Rectal smooth muscle tissue (tissue), 1 donor: Measurements from ENCODE around the gene MYO5C.

ENCODE experiments used
- H3K27ac ChIP-seq: one replicate; pipeline ENCODE4 v1.7.0; 2013; ENCODE audit warnings: low read depth, low read length, inconsistent platforms
- H3K27me3 ChIP-seq: one replicate; pipeline ENCODE4 v1.7.0; 2013; ENCODE audit warnings: low read length; ENCODE audit not compliant: control insufficient read depth, insufficient read depth
- H3K36me3 ChIP-seq: one replicate; pipeline ENCODE4 v1.7.0; 2013; ENCODE audit warnings: low read length; ENCODE audit not compliant: control insufficient read depth, insufficient read depth
- H3K4me1 ChIP-seq: one replicate; pipeline ENCODE4 v1.7.0; 2013; ENCODE audit warnings: low read length; ENCODE audit not compliant: control insufficient read depth, insufficient read depth
- H3K4me3 ChIP-seq: one replicate; pipeline ENCODE4 v1.7.0; 2013; ENCODE audit warnings: low read length
- H3K9ac ChIP-seq: one replicate; pipeline ENCODE4 v1.7.0; 2013; ENCODE audit warnings: low read length

Gene MYO5C

DNA sequence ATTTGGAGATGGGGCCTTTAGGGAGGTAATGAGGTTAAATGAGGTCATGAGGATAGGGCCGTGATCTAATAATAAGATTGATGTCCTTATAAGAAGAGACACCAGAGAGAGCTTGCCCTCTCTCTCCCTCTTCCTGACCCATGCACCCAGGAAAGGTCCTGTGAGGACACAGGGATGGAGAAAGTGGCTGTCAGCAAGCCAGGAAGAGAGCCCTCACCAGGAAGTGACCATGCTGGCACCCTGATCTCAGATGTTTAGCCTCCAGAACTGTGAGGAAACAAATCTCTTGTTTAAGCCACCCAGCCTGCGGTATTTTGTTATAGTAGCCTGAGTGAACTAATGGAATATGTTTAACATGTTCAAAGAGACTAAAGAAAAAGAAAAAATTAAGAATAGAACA, 89.2 kb downstream of the MYO5C start:
- no peaks in the 10 kb centered on the region for H3K27me3 ChIP-seq
- H3K4me1 ChIP-seq: no peaks in the 10 kb centered on the region
- no peaks in the 10 kb centered on the region for H3K36me3 ChIP-seq
- H3K9ac ChIP-seq: no peak overlapping the region
- no peak overlapping the region for H3K4me3 ChIP-seq
- H3K27ac ChIP-seq: no peak overlapping the region

DNA sequence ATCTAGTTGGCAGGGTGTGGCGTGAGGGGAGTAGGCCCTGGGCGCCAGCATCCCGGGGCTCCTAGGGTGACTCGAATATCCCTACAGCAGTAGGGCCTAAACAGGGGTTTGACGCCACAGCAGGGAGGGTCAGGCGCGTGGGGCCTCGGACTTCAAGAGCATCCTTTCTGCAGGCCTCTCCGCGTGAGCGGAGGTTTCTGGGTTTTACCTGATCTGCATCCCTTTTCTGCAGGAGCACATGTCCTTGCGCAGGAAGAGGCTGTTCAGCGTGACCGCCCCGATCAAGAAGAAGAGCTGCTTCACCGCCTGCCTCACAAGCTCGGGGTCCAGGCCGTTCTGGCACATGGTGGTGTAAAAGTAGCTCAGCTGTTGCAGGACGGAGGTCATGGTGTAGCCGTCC, 90.9 kb downstream of the MYO5C start:
- H3K9ac ChIP-seq: no peak overlapping the region
- H3K36me3 ChIP-seq: no peaks in the 10 kb centered on the region
- no peak overlapping the region for H3K27ac ChIP-seq
- H3K4me1 ChIP-seq: no peaks in the 10 kb centered on the region
- no peak overlapping the region for H3K4me3 ChIP-seq
- H3K27me3 ChIP-seq: no peaks in the 10 kb centered on the region

DNA sequence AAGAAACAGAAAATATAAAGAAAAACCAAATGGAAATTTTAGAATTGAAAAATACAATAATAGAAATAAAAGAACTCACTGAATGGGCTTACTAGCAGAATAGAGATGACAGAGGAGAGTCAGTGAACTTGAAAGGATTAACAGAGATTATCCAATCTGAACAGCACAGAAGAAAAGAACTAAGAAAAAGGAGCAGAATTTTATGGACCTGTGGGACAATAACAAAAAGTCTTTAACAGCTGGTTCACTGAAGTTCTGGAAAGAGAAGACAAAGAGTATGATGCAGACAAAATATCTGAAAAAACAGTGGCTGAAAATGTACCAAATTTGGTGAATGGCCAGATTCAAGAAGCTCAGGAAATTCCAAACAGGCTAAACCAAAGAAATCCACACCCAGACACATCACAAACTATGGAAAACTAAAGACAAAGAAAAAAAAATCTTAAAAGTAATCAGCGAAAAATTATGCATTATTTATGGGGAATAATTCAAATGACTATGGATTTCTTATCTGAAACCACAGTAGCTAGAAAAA, 94.7 kb downstream of the MYO5C start:
- no peaks in the 10 kb centered on the region for H3K27me3 ChIP-seq

DNA sequence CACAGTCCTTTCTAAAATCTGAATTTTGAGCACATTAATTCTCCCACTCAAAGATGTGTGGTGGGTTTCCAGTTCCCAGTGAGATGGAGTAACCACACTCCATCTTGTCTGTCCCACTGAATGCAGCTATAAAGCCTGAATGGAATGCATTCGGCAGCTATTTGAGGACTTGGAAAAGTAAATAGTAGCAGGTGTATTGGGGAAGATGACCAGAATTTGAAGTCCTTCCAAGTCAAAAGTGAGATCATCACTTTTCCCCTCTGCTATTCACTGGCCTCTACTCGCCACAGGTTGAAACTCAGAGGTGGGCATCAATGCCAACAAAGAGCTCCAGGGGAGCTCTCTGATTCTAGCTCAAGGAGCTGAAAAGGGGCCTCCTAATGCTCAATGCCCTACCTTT, 96.3 kb downstream of the MYO5C start:
- Histone ChIP-seq H3K27ac (no peak overlapping the region), H3K27me3 (no peaks in the 10 kb centered on the region), H3K4me3 (no peak overlapping the region), H3K4me1 (no peaks in the 10 kb centered on the region), H3K9ac (no peak overlapping the region), H3K36me3 (peaks cover 3% of the 10 kb centered on the region)

More for the DNA sequence above, 94.7 kb downstream of the MYO5C start:
- no peak overlapping the region for H3K27ac ChIP-seq
- no peak overlapping the region for H3K4me3 ChIP-seq
- H3K9ac ChIP-seq: no peak overlapping the region
- H3K36me3 ChIP-seq: peaks cover 3% of the 10 kb centered on the region
- H3K4me1 ChIP-seq: no peaks in the 10 kb centered on the region

GRCh38 chr15:52196891-52197290, 98.7 kb downstream of the MYO5C start:
- Histone ChIP-seq H3K9ac (no peak overlapping the region), H3K4me1 (no peaks in the 10 kb centered on the region), H3K27ac (no peak overlapping the region), H3K27me3 (no peaks in the 10 kb centered on the region), H3K4me3 (no peak overlapping the region), H3K36me3 (peaks cover 3% of the 10 kb centered on the region)

DNA sequence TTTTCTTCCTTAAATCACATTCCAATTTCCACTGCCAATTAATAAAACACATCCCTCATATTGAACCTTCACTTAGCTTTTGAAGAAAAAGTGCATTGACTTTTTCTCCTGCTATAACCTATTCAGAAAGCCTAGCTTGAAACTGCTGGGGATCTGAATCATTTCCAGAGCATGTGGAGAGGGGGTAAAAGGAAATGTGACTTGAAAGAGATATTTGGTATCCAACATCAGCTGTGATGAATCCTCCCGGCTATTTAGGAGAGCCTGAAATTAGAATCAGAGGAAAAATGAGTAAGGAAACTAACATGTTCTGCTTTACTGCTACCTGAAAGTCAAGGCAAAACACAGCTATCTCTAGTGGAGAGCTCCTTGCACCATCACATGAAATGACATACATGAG, 101.8 kb downstream of the MYO5C start:
- Histone ChIP-seq H3K27ac (no peak overlapping the region), H3K4me1 (no peaks in the 10 kb centered on the region)

DNA sequence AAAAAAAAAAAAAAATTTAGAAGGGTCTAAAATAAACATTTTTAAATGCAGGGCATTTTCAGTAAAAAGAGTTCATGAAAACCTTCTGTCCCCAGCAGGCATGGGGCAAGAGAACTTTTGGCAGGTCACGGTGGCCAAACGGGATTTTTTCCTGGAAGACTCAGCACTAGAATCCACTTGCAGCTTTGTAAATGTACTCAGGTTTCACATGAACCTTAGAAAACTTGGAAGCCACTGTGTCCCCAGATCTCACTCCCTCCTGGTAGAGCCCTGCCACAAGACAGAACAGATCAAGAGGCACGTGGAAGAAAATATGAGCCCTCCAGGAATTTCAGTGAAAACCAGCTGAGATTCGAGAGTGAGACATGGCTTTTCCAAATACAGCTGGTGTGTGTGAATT, 102.3 kb downstream of the MYO5C start:
- Histone ChIP-seq H3K36me3 (peaks cover 3% of the 10 kb centered on the region), H3K4me1 (no peaks in the 10 kb centered on the region), H3K27me3 (no peaks in the 10 kb centered on the region), H3K4me3 (no peak overlapping the region), H3K27ac (no peak overlapping the region), H3K9ac (no peak overlapping the region)

More for the DNA sequence above, 101.8 kb downstream of the MYO5C start:
- H3K9ac ChIP-seq: no peak overlapping the region
- no peaks in the 10 kb centered on the region for H3K27me3 ChIP-seq
- peaks cover 3% of the 10 kb centered on the region for H3K36me3 ChIP-seq
- H3K4me3 ChIP-seq: no peak overlapping the region

DNA sequence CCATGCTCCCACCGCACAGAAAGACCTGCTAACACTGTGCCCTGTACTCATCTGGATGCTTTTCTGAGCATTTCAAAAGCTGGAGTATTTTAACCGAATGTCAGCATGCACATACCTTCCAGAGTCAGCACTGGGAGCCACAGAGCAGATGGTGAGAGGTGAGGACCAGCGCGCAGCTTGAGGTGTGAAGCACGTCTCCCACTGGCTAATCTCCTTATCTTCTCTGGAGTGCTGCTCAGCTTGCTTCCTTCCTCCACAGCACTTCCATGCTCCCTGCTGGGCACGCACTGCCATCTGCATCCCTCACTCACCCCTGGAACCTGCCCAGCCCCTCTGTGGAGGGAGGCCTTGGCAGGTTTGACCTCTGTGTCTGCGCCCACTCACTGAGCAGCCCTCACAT, 104.4 kb downstream of the MYO5C start, which contains the start of gene GNB5:
Gene GNB5, minus strand, starts transcription at position 186 of the 400 bp plus-strand sequence. CDS start 6,716 bp downstream, outside the sequence.
- Histone ChIP-seq H3K36me3 (peaks cover 2% of the 10 kb centered on the region), H3K27ac (no peak within 1 kb of the TSS), H3K9ac (no peak within 1 kb of the TSS), H3K27me3 (no peaks in the 10 kb centered on the region), H3K4me3 (no peak within 1 kb of the TSS), H3K4me1 (no peaks in the 10 kb centered on the region)

DNA sequence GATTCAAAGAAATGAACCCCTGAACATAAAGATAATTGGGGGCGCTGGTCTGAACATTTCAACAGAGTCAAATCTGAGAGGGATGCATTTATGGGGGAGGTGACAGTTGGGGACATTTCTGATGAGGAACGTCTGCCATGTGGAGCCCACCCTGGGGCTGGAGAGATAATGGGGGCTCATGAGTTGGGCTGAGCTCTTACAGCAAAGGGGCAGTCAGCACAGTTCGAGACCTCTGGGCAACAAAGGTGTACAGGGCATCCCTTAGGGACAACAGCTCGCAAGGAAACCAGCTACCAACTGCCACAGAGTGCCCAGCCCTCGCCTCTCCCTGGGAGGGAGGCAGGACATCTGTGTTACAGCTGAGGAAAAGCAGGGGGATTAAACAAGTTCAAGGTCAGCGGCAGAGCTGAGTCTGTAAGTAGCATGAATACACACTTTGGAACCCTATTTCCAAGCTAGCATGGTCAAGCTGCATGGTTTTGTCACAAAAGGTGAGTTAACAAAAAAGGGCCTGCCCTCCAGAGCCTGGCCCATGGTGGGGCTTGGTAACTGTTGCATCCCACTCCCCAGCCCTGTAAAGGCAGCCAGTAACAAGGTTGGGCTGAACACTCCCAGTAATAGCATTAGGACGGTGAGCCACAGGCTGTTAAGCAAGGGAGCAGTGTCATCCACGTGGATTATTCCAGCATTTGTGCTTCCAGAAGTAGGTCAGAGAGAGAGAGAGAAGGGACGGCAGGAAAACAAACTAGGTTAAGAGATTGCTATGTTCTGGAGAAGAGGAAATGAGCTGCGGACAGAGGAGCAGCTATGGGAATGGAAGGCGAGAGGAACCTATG, 108.7 kb downstream of the MYO5C start:
- peak overlapping the region; percentile 19 for H3K27ac ChIP-seq
- no peaks in the 10 kb centered on the region for H3K36me3 ChIP-seq
- H3K4me3 ChIP-seq: no peak overlapping the region
- no peak overlapping the region for H3K9ac ChIP-seq
- H3K4me1 ChIP-seq: no peaks in the 10 kb centered on the region
- H3K27me3 ChIP-seq: no peaks in the 10 kb centered on the region

DNA sequence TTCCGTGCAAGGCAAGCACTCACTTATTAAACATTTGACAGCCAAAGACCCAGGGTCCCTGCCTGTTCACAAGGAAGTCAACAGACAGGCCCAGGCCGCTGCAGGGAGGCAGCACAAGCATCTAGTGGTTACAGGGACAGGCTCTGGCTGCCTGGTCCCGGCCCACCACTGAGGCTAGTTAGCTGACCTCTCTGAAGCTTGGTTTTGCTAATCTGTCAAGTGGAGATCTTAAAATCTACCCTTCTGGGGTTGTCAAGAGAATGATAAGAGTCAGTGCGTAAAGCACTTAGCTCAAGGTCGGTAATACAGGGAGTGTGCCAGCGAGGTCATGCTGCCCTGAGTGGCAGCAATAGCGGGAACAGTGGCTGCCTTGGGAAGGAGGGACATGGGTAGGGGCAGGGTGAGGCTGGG, 110.4 kb downstream of the MYO5C start:
- Histone ChIP-seq H3K4me3 (no peak overlapping the region), H3K4me1 (peaks cover 4% of the 10 kb centered on the region), H3K27ac (no peak overlapping the region), H3K9ac (no peak overlapping the region), H3K27me3 (peaks cover under 1% of the 10 kb centered on the region), H3K36me3 (no peaks in the 10 kb centered on the region)

DNA sequence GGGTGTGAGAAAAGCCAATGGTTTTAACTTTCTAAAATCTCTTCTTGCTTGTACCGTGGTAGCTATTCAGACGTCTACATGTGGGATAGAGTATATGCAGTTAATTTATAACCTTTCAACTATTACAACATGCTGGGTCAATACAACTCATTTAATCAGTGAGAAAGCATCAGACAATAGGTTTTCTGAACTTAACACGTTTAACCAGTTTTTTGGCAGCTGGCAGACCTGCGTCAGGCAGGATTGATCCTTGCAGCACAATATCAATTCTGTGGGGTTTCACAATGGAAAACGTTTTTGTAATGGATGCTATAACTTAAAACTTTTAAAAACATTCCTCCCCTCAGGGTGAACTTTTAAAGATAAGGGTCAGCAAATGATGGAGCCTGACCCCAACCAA, 110.9 kb downstream of the MYO5C start:
- Histone ChIP-seq H3K36me3 (no peaks in the 10 kb centered on the region), H3K27me3 (peaks cover 3% of the 10 kb centered on the region), H3K4me1 (peaks cover 4% of the 10 kb centered on the region), H3K27ac (no peak overlapping the region), H3K9ac (no peak overlapping the region), H3K4me3 (no peak overlapping the region)

DNA sequence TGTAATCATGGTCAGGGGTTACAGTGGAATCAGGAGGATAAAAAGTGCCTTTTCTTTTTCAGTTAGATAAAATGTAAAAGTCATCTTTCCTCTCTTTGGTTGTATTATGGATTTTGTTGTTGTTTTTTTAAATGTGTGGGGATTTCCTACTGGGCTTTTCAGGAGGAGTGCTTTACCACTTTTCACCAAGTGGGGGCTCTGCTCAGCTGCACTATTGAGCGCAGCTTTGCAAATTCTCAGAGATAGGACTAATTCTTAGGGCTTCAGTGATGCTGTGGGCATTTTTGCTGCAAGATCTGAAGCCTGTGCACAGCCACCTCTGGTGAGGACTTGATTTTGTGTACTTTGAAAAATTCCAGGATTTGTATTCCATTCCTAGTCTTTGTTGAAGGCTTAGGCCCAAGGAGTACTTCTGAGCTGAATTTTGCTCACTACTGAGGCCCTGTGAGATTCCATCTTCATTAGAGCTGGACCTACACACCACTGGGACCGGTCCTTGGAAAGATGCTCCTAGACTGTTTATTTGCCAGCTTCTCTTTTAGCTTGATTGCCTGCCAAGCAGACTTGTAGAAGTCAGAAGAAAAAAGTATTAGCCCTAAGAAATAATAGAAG, 111.9 kb downstream of the MYO5C start:
- peaks cover 4% of the 10 kb centered on the region for H3K4me1 ChIP-seq
- peaks cover 3% of the 10 kb centered on the region for H3K27me3 ChIP-seq
- no peak overlapping the region for H3K27ac ChIP-seq
- no peaks in the 10 kb centered on the region for H3K36me3 ChIP-seq
- H3K9ac ChIP-seq: no peak overlapping the region
- H3K4me3 ChIP-seq: no peak overlapping the region
